Stimulated activated CD8-positive, alpha-beta memory T cell treated with anti-CD3 and anti-CD28 coated beads, Interleukin-4, amount 100 ng/mL, for 24 hours (primary cell): ENCODE results near the gene FARS2.

Experiments
- DNase-seq: peaks from one replicate; pipeline ENCODE4 v3.0.0-alpha.2; 2020; ENCODE audit warnings: low read depth

FARS2 gene

GRCh38 chr6:5762561-5762968 is 501.3 kb downstream of the FARS2 start:
- no peak for DNase-seq

GRCh38 chr6:5763407-5763806 is 502.1 kb downstream of the FARS2 start:
- DNase-seq, result no peak

DNA sequence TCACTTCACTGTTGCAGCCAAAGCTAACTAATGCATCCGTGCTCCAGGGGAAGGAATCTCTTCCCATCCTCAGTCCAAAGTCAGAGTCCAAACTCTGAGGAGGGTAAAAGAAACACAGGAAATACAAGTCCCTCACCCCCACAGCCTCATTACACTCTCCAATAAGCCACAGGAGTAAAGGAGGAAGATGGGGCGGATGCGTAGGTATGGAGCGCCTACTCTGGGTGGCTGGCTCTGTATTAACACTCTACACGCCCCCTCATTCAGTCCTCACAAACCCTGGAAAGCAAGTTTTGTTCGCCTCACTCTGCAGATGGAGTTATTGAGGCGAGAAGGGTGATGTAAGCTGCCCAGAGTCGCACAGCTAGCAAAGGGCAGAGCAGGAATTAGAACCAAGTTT is 502.6 kb downstream of the FARS2 start:
- no peak for DNase-seq

DNA sequence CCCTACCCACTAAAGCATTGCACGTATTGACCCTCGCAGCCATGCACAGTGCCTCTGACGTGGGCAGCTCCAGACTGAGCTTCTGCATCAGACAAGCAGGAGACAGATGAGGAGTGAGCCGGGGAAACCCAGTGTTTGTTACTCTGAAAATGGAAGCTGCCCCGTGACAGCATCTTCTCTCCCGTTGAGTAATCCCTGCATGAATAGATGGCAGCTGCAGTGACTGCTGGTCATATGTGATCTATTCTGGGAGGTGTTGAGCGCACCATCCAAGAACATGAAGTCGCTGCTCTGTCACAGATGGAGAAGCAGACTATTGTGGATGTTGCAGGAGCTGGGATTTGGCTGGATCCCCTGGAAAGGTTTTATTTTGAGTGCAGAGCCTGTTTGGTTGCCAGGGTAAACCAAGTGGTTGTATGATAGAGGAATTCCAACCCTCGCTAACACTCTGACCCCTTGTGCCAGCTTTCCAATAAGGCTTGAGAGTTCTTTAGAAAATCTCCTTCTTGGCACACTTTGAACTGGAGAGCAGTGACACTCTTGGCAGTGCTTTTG is 503.2 kb downstream of the FARS2 start:
- DNase-seq, result no peak

GRCh38 chr6:5765141-5765760 is 503.9 kb downstream of the FARS2 start:
- DNase-seq, result no peak

DNA sequence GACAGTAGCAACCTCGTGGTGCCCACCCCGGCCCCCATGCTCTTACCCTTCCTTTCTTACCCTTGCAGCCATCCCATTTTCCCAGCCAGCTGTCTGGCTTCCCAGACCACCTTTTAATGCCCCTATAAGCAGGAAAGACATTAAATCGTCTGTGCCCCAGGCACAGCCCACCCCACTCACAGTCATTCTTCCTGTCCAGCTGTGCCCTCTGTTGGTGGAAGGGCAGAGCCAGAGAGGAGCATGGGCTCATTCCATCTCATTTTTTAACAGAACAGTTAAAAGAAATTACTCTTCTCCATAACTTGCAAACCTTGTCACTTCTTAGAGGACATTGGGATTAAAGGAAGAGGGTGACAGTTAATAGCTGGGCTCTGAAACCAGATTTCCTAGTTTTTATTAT is 504.9 kb downstream of the FARS2 start:
- DNase-seq, result no peak

DNA sequence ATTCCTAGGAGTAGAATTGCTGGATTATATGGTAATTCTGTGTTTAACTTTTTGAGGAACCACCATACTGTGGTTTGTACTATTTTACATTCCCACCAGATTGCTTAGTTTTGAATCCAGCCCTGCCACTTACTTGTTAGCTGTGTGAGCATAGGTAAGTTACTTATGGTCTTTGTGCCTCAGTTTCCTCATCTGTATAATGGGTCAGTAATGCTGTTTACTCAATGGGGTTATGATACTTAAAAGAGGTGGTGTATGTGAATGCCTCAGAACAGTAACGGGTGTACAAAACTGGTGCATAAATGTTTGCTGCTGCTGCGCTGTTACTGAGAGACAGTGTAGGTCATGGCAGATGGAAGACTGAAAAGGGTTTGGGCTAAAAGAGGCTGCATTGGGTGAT is 506.2 kb downstream of the FARS2 start:
- no peak for DNase-seq

GRCh38 chr6:5771211-5771610 is 509.9 kb downstream of the FARS2 start:
- no peak for DNase-seq

DNA sequence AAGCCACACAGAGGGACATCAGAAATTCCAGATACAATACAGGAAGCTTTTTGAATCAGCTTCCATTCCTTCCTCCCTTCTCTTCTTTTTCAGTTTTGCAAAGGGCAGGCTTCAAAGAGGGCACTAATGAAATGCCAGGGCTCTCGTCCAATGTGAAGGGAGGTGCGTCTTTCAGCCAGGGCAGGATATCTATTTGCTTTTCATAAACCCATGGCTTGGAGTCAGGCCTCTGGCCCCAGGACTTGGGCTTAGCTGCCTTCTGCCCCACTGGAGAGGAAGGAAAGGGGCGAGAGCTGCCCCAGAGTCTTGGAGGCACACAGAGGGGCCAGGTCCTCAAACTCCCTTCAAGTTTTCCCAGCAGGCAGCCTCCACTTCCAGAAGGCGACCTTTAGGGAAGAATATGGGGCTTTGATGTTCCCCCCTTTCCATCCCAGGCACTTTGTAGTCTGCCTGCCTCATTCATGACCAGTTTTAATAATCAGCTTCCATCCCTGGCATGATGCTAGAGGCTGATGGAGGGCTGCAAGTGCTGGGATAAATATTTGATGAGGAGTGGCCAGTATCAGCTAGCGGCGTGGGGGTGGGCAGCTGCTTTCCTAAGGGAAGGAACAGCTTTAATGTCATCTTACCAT is 510.6 kb downstream of the FARS2 start:
- DNase-seq, result no peak

- no peak for DNase-seq
Measured at GRCh38 chr6:5772408-5773120, 511.3 kb downstream of the FARS2 start.

GRCh38 chr6:5776104-5776503 is 514.8 kb downstream of the FARS2 start:
- no peak for DNase-seq

GRCh38 chr6:5776706-5777390 is 515.5 kb downstream of the FARS2 start:
- DNase-seq, result no peak

- no peak for DNase-seq
Measured at GRCh38 chr6:5778317-5778857, 517.1 kb downstream of the FARS2 start.

DNA sequence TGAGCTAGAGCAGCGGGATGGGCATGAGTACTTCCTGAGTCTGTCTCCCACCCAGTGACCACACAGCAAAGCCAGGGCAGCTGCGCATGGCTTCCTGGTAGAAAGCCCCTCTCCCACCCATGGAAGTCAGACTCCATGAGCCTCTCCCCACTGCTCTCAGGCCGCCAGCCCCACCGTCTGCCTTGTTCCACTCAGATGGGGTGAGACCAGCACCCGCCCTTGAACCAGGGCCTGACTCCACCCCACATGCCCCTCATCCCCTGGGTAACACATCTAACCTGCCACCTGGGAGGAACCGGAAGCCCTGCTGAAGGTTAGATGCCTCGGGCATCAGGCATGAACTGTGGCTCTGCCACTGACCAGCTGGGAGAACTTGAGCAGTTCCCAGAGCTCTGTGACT is 517.6 kb downstream of the FARS2 start:
- no peak for DNase-seq

- DNase-seq, result no peak
Measured at GRCh38 chr6:5781019-5781418, 519.7 kb downstream of the FARS2 start.

DNA sequence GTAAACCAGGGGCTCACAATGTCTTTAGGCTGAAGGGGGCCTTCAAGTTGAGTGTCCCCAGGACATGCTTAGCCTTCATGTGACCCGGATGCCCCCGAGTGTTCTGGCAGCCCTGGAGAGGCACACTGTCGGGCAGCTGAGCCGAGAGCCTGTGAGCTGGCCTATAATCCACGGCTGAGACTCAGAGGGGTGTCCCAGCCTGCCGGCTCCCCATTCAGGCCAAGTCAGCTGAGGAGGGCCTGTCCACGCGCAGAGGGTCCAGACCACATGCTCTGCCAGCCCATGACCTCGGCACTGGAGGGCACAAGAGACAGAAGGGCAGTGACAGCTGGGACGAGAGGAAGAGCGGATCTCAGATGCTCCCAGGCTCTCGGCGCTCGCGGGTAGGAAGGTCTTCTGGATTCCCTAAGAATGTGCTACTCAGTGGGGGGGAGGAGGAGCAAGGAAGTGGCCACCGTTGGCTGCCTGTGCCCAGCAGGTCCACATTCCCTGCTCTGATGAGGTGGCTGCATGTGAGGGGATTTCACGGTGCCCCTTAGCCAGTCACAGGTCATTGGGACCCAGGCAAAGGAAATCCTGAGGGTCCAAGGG is 520.7 kb downstream of the FARS2 start:
- no peak for DNase-seq

- DNase-seq, result no peak
Measured at GRCh38 chr6:5782783-5783547, 521.7 kb downstream of the FARS2 start.

DNA sequence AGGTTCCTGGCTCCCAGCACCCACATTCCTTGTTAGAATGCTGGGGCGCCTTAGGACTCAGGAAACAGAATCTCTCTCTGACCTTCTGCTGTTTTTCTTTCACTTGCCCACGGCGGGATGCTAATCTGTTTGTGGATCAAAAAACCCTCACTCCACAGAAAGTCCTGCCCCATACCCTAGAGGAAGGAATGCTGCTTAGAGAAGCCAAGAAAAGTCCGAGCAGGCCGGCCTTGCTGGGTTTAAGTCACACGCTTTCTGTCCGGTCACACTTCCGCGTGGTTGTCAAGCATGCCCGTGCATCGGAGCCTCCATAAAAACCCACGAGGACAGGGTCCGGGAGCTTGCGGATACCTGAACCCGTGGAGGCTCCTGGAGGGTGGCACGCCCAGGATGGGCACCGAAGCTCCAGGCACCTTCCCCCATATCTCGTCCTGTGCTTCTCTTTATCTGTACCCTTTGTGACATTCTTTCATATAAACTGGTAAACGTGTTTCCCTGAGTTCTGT is 522.3 kb downstream of the FARS2 start:
- DNase-seq, result no peak

- no peak for DNase-seq
Measured at GRCh38 chr6:5785249-5785648, 523.9 kb downstream of the FARS2 start.

DNA sequence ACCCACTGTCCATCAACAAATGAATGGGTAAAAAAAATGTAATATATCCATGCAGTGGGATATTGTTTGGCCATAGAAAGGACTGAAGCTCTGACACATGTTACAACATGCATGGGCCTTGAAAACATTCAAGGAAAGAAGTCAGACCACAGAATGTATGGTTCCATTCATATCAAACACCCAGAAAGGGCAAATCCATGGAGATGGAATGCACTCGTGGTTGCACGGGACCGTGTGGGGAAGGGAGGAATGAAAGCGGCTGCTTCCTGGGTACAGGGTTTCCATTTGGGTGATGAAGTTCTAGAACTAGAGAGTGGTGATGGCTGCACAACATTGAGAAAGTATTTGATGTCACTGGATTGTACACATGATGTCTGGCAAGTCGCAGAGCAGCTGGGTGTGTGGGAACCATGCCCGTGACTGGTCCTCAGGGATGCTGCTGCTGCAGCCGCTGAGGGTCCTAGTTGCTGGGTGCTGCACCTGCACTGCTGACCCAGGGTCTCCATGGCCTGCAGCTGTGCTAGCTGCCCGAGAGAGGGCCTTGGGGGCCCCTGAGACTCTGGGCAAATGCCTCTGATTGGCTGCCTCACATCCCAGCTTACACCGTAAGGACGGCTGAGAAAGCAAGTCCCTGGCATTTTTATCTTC is 525.1 kb downstream of the FARS2 start:
- DNase-seq, result no peak
